ENCODE results near the gene OSGEP. TPM values are rescaled to one million over a fixed set of nuclear protein-coding genes. Genes with fewer than 3 reads are reported as not detected.

The OSGEP gene
- total RNA-seq, 4 donors from 2014 or later, result 38.7 to 105 (median 53.0) TPM

GRCh38 chr14:20461225-20462141 is 6.9 kb upstream of the OSGEP start, which contains the start of gene PIP4P1:
TSS of gene PIP4P1 (minus strand) at chr14:20461434. CDS start at chr14:20461325, 109 bp downstream.
- no peaks in the 10 kb centered on the region for H3K27me3 ChIP-seq
- intact Hi-C loops (cut with DNase I; ENCODE audit: low total_unique reads), result no loop called here
- H3K36me3 ChIP-seq, result no peaks in the 10 kb centered on the region
- peak; percentile 64 to 93 for TF ChIP-seq POLR2A (IDR thresholded peaks at IDR 0.05)
- TF ChIP-seq, protein P1, sequence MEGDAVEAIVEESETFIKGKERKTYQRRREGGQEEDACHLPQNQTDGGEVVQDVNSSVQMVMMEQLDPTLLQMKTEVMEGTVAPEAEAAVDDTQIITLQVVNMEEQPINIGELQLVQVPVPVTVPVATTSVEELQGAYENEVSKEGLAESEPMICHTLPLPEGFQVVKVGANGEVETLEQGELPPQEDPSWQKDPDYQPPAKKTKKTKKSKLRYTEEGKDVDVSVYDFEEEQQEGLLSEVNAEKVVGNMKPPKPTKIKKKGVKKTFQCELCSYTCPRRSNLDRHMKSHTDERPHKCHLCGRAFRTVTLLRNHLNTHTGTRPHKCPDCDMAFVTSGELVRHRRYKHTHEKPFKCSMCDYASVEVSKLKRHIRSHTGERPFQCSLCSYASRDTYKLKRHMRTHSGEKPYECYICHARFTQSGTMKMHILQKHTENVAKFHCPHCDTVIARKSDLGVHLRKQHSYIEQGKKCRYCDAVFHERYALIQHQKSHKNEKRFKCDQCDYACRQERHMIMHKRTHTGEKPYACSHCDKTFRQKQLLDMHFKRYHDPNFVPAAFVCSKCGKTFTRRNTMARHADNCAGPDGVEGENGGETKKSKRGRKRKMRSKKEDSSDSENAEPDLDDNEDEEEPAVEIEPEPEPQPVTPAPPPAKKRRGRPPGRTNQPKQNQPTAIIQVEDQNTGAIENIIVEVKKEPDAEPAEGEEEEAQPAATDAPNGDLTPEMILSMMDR (IDR thresholded peaks at IDR 0.05), result no peak
- peak; percentile 98 to 100 for DNase-seq
- H3K4me3 ChIP-seq, result peak within 1 kb of the TSS; percentile 85 to 96
- no peaks in the 10 kb centered on the region for H3K9me3 ChIP-seq
- peak within 1 kb of the TSS; percentile 89 to 97 for H3K27ac ChIP-seq
- peaks cover 7 to 8% of the 10 kb centered on the region in 2 donors for H3K4me1 ChIP-seq

- H3K36me3 ChIP-seq, result no peaks in the 10 kb centered on the region
- H3K27me3 ChIP-seq, result no peaks in the 10 kb centered on the region
- peaks cover 7 to 8% of the 10 kb centered on the region in 2 donors for H3K4me1 ChIP-seq
- no peaks in the 10 kb centered on the region for H3K9me3 ChIP-seq
- peak overlapping the region; percentile 85 to 96 for H3K4me3 ChIP-seq
- intact Hi-C loops (cut with DNase I; ENCODE audit: low total_unique reads), result no loop called here
- H3K27ac ChIP-seq, result peak overlapping the region; percentile 89 to 97
- TF ChIP-seq, protein P1 (IDR thresholded peaks at IDR 0.05), result no peak
- TF ChIP-seq POLR2A (IDR thresholded peaks at IDR 0.05), result no peak
- DNase-seq, result peak in 1 of 2 donors; percentile 31
These were observed 6.0 kb upstream of the OSGEP start for GRCh38 chr14:20460458-20461224.

DNA sequence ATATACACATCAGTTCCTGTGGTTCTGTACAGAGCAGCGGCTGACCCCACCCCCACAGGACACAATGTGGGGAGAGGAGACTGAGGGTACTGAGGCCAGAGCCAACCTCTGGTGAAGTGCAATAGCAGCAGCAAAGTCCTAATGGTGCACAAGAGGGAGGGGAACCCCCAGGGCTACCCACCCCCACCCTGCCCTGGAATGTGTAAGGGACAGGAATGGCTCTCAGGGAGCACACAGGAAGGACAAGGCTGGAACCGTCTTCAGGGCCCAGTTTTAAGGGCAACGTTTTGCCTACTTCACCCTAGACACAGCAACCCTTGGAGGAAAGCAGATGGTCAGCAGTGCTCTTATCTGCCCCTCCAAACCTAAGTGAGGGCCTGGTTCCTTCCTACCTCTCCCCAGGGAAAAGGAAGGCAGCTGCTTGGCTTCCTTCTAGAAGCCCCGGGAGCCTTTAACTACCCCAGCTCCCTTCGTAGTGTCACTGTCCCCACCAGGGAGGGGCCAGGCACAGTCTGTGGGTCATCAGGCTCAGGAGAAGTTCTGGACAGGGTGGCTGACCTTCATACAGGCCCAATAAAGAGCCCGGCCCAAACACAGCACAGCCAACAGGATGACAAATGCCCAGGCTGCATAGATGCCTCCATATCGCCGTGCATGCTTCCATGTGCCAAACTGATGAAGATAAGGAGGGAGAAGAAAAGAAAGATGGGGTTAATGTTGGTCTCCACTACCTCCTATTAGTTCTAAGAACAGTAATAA is 3.6 kb upstream of the OSGEP start:
- no peak overlapping the region for H3K4me3 ChIP-seq
- TF ChIP-seq, protein P1 (IDR thresholded peaks at IDR 0.05), result no peak
- TF ChIP-seq POLR2A (IDR thresholded peaks at IDR 0.05), result no peak
- H3K36me3 ChIP-seq, result no peaks in the 10 kb centered on the region
- H3K9me3 ChIP-seq, result no peaks in the 10 kb centered on the region
- no peaks in the 10 kb centered on the region for H3K27me3 ChIP-seq
- no peak for DNase-seq
- H3K27ac ChIP-seq, result no peak overlapping the region
- peaks cover 7 to 14% of the 10 kb centered on the region in 2 donors for H3K4me1 ChIP-seq
- intact Hi-C loops (cut with DNase I; ENCODE audit: low total_unique reads), result no loop called here

DNA sequence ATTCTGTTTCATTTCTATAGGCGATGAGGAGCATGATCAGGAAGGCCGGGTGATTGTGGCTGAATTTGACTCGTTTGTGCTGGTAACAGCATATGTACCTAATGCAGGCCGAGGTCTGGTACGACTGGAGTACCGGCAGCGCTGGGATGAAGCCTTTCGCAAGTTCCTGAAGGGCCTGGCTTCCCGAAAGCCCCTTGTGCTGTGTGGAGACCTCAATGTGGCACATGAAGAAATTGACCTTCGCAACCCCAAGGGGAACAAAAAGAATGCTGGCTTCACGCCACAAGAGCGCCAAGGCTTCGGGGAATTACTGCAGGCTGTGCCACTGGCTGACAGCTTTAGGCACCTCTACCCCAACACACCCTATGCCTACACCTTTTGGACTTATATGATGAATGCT is 2.4 kb upstream of the OSGEP start:
- H3K4me1 ChIP-seq, result peaks cover 7 to 14% of the 10 kb centered on the region in 2 donors
- DNase-seq, result no peak
- intact Hi-C loops (cut with DNase I; ENCODE audit: low total_unique reads), result no loop called here
- no peaks in the 10 kb centered on the region for H3K27me3 ChIP-seq
- TF ChIP-seq POLR2A (IDR thresholded peaks at IDR 0.05), result no peak
- TF ChIP-seq, protein P1 (IDR thresholded peaks at IDR 0.05), result no peak
- no peak overlapping the region for H3K4me3 ChIP-seq
- no peaks in the 10 kb centered on the region for H3K36me3 ChIP-seq
- H3K27ac ChIP-seq, result no peak overlapping the region
- no peaks in the 10 kb centered on the region for H3K9me3 ChIP-seq
